NB4 (cell line): ENCODE data around the gene SLC22A23.

ENCODE experiments used
- DNase-seq: peaks from one replicate; pipeline ENCODE4 v3.0.0; 2010; ENCODE audit warnings: low read depth
- H3K4me3 ChIP-seq: one replicate; pipeline ENCODE4 v1.5.1; 2011; ENCODE audit warnings: mild to moderate bottlenecking, low read depth, low read length, moderate library complexity
- CTCF ChIP-seq: IDR thresholded peaks from one replicate; pipeline ENCODE4 v1.5.1; 2012; ENCODE audit warnings: low read depth, low read length
- MAX ChIP-seq: IDR thresholded peaks from 2 replicates; pipeline ENCODE4 v1.6.1; 2011; ENCODE audit warnings: low read depth, low read length
- MYC ChIP-seq: IDR thresholded peaks from 2 replicates; pipeline ENCODE4 v1.6.1; 2011; ENCODE audit warnings: low read depth, low read length
- POLR2A ChIP-seq: IDR thresholded peaks from 2 replicates; pipeline ENCODE4 v1.6.1; 2011; ENCODE audit warnings: mild to moderate bottlenecking; ENCODE audit not compliant: insufficient read length; ENCODE audit errors: extremely low read depth

SLC22A23 gene

GRCh38 chr6:3258720-3259490 is 197.9 kb downstream of the SLC22A23 start, which contains the start of gene PSMG4:
TSS of gene PSMG4 (plus strand) at chr6:3258947. CDS start at chr6:3259023, 76 bp downstream.
- peak; percentile 93 for DNase-seq
- peak within 1 kb of the TSS; percentile 97 for H3K4me3 ChIP-seq
- TF ChIP-seq CTCF (no peak), MYC (peak; percentile 81), MAX (no peak; the same call in none of the 2 replicates), POLR2A (peak; percentile 71)

DNA sequence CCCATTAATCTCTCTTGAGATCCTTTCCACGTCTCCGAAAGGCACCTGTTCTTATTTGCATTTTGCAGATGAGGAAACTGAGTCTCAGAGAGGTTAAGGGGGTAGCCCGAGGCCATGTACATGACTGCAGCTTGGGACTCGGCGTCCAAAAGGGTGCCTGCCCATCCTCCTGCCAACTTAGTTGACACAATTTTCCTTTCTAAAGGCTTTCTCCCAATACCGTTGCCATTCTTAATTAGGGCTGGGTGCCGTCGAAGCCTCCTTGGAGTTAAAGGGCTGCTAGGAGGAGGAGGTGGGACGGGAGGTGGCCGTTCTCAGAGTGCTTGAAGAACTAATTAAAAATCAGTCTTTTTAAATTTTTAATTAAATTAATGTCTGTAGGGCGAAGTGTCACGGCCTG is 198.6 kb downstream of the SLC22A23 start:
- no peak for DNase-seq
- TF ChIP-seq MAX (no peak), MYC (no peak), POLR2A (no peak), CTCF (no peak)
- no peak overlapping the region for H3K4me3 ChIP-seq

GRCh38 chr6:3253597-3253961 is 203.3 kb downstream of the SLC22A23 start:
- no peak for TF ChIP-seq POLR2A
- no peak for TF ChIP-seq MYC
- no peak for TF ChIP-seq MAX
- no peak for TF ChIP-seq CTCF
- no peak for DNase-seq
- no peak overlapping the region for H3K4me3 ChIP-seq

DNA sequence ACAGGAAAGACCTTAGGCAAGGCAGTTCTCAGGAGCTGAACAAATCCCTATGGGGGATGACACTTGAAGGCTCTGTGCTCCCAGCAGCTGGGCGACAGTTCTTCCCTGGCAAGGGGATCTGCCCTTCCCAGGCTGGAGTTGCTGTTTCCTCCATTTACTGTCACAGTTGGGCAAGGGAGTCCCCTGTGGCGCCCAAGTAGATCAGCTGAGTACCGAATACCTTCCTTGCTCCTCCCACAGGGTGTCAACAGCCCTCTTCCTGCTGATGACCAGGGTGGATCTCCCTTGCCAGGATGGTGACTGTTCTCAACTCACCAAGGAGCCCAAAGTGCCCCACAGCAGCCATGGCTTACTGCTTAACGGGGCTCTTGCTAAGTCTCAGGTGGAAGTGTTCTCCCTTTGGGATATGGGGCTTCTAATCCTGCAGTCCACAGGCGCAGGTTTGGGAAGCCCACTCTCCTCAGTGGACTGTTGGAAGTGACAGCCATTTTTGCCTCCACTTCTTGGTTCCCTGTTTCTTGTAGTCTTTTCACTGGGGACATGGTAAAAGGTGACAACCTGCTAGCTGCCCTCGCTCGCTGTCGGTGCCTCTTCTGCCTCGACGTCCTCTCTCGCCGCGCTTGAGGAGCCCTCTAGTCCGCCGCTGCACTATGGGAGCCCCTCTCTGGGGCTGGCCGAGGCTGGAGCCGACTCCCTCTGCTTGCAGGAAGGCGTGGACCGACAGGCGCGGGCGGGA is 203.8 kb downstream of the SLC22A23 start:
- TF ChIP-seq MAX (no peak), CTCF (no peak), POLR2A (no peak), MYC (no peak)
- DNase-seq = peak; percentile 72

DNA sequence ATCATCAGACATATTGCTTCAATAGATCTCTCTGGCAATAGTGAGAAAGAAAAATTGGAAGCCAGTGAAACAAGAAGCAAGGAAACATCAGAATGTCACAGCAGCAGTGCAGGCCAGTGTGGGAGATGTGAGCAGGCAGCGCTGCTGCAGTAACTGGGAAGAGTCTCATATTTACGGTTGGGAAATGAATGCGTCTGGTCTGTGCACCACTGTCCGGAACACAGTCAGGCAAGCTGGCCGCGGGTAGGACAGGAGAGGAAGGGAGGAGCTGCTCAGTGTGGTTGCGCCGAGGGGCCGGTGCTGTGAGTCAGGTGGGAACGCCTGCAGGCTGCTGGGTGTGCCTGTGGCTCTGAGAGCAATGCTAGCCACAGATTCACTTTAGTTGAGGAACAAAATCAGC is 204.5 kb downstream of the SLC22A23 start:
- peak; percentile 94 for DNase-seq
- TF ChIP-seq CTCF = no peak
- peak; percentile 35 for TF ChIP-seq POLR2A
- TF ChIP-seq MAX = peak; percentile 52; the same call in 1 of the 2 replicates
- no peak for TF ChIP-seq MYC
- no peak overlapping the region for H3K4me3 ChIP-seq

More for the DNA sequence above, 203.8 kb downstream of the SLC22A23 start:
- H3K4me3 ChIP-seq = no peak overlapping the region
